Stimulated activated CD8-positive, alpha-beta memory T cell treated with anti-CD3 and anti-CD28 coated beads, Interleukin-4, amount 100 ng/mL, for 1 hour (primary cell): ENCODE data around the gene DPF1.
A peak's percentile ranks its signal among the peaks of the same experiment; 100 is the strongest.
"Not testable (repeated sequence)": the region's sequence is repeated elsewhere in the genome, so short reads cannot be mapped to it uniquely, and the experiment has no call there.

ENCODE experiments used
- DNase-seq, 2 donors: peaks; one replicate each; pipeline ENCODE4 v3.0.0-alpha.2; 2020; ENCODE audit warnings: low read depth in 2 of 2, low spot score in 1 of 2

The DPF1 gene

GRCh38 chr19:38224014-38224862 lies at the start of gene DPF1:
Gene DPF1, minus strand, starts transcription at chr19:38224222. Its CDS starts 80 bp downstream, at chr19:38224142.
- DNase-seq: no peak

DNA sequence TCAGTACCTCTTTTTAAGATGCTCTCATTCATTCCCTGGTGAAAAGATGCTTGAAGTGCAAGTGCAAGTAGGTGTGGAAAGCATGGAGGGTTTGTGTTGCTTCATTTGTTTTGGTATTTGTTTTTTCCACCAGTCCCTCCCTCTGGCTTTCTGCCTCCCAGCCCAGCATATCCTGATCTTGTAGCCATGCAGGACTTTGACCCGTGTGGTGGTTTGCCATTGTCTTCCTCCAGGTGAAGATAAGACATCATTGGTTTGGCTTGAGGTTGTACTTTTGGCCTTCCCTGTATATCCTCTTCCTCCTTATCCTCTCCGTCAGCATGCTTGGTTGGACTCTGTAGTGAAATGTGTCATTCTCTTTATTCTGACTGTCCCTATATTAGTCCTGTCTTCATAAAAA lies 49.5 kb upstream of the DPF1 start:
- no peak for DNase-seq

GRCh38 chr19:38270587-38271167 lies 46.7 kb upstream of the DPF1 start:
- no peak for DNase-seq

GRCh38 chr19:38268539-38268938 lies 44.5 kb upstream of the DPF1 start:
- DNase-seq: no peak

- DNase-seq: no peak
Observed at GRCh38 chr19:38267761-38268483, 43.9 kb upstream of the DPF1 start.

DNA sequence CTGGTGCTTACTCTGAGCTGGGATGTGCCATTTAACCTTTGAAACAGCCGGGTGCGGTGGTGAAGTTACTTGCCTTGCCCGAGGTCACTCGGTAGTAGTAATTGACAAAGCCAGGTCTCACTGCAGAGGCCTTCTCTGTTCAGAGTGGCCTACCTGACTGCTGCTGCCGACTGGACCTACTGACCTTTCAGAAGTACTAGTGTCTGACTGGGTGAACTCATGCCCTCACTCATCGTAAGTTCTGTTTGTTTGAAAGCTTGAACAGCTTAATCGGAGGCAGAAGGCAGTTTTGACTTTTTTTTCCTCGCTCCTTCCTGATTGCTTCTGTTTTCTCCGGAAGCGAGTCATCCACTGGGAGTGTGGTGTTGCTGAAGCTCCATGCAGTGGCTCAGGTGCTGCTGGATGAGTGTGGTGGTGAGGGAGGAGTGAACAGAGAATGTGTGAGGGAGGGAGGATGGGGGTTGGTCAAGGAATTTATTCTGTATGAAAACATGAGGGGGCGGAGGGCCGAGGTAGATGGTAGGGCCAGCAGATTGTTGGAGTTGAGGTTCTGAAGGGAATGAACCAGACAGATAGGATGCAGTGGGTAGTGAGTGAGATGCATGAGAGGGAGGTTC lies 43.1 kb upstream of the DPF1 start:
- DNase-seq: no peak

DNA sequence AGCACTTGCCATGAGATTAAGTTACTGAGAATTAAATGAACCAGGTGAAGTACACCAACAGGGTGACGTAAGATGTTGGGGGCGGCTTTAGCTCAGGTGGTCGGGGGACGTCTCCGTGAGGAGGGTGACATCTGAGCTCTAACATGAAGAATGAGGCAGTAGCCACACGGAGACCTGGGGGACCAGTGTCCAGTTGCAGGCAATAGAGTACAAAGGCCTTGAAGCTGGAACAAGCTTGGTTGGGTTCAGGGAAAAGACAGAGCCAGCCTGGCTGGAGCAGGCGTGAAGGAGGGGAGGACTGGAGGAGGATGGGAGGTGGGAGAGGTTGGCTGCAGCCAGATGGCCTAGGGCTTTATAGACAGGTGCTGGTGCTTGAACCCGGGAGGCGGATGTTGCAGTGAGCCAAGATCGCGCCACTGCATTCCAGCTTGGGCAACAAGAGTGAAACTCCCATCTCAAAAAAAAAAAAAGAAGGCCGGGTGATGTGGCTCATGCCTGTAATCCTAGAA lies 42.0 kb upstream of the DPF1 start:
- DNase-seq: no peak

DNA sequence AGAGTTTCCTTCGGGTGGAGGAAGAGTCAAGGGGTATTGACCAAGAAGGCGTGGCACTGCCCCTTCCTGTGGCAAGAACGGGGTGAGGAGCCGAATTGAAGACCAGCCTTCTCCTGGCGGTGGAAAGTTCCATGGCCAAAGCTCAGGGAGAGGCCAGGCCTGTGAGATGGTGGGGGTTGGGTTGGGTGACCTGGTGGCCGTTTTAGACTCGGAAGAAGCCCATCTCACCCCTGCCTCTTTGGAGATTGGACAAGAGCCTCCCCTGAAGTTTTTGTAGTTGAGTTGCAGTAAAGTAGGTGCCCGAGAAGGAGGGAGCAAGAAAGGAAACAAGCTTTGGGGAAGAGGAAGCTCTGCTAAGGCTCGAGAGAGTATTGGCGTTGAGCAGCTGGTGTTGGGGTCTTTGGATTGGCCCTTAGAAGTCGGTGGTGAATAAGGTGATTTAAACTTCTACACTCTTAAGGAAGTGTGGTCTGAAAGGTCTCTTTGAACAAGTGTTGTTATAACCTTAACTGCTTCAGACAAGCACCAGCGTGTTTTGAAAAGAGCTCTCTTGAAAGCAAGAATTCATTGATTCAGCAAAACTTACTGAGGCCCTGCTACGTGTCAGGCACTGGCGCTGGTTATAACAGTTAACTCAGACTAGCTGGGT lies 41.3 kb upstream of the DPF1 start:
- no peak for DNase-seq

GRCh38 chr19:38264486-38265212 lies 40.6 kb upstream of the DPF1 start, which contains the start of gene SPINT2:
Gene SPINT2, plus strand, starts transcription at chr19:38264573. Its CDS starts 320 bp downstream, at chr19:38264893.
- peak in 1 of 2 donors; percentile 16 for DNase-seq

GRCh38 chr19:38263689-38264485 lies 39.9 kb upstream of the DPF1 start:
- peak; percentile 20 to 58 for DNase-seq

- DNase-seq: no peak
Observed at GRCh38 chr19:38262585-38263268, 38.7 kb upstream of the DPF1 start.

DNA sequence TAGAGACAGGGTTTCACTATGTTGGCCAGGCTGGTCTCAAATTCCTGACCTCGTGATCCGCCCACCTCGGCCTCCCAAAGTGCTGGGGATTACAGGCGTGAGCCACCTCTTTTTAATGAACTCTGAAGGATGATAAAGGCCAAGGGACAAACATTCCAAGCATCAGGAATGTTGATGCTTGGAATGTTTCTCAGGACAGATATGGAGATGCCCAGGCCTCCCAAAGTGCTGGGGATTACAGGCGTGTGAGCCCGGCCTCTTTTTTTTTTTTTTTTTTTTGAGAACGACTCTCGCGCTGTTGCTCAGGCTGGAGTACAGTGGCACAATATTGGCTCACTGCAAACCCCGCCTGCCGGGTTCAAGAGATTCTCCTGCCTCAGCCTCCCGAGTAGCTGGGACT lies 37.9 kb upstream of the DPF1 start:
- DNase-seq: not testable (repeated sequence)

GRCh38 chr19:38255383-38256014 lies 31.5 kb upstream of the DPF1 start:
- no peak for DNase-seq

DNA sequence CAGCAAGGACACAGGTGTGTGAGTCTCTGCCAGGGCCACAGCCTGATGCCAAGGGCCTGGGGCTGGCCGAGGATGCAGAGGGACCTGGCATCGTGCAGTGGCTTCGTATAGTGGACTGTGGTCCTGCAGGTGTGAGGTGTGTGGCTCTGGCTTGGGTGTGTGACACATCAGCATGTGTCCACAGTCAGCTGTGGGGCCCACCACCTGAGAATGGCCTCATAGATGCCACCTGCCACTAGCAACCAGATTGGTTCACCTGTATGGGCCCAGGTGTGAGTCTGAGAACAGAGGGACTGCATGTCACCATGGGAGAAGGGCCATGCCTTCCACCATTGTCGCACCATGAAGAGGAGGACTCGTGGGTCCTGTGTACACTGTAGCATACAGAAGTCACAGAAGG lies 29.8 kb upstream of the DPF1 start:
- no peak for DNase-seq

DNA sequence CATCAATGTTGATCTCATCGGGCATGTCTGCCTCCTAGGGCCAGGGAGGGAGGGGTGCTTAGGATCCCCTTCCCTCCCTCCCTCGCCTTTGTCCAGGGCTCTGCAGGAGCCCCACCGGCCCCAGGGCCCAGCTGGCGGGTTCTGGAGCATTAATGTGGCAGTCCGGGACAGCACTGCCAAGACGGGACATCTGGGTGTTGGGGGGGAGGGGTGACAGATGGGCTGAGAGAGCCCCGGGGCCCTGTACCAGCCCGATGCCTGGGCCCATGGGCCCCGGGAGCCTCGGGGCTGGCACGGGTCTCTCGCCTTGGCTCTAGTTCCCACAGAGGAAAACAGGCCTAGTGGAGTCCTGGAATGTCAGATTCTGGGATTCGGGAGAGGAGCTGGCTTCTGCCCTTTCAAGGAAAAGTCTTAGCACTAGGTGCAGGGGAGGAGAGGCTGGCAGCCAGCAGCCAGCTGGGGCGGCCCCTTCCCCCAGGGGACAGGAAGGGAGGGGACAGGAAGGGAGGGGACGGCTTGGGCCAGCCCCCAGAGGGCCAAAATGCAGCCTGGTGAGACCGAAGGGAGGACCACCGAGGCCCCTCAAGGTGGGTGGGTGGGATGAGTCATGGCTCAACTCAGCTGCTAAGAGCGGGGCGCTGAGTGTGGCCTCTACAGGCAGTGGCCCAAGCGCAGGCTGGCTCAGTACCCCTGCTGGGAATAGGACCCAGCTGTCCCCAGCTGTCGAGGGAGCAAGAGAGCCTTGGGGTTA lies 29.1 kb upstream of the DPF1 start:
- no peak for DNase-seq

GRCh38 chr19:38252385-38252784 lies 28.4 kb upstream of the DPF1 start:
- no peak for DNase-seq

- DNase-seq: no peak
Observed at GRCh38 chr19:38251564-38252051, 27.6 kb upstream of the DPF1 start.
